Transverse colon (tissue), 4 donors: ENCODE data around the gene METTL24.

Experiments used
- CTCF ChIP-seq, 5 experiments: fragments of 200-600 bp in 3 of 5; fragments of 450-650 bp in 2 of 5; sonication (generic) in 3 of 5; IDR thresholded peaks; 1 replicate in 2 of 5; 2 replicates in 3 of 5; pipeline ENCODE4 v1.5.1; 2016 to 2017; ENCODE audit warnings: antibody characterized with exemption in 5 of 5, inconsistent platforms in 3 of 5, mild to moderate bottlenecking in 2 of 5, moderate library complexity in 1 of 5
- EP300 ChIP-seq: sonication (generic); formaldehyde crosslinking; IDR thresholded peaks from one replicate; pipeline ENCODE4 v1.6.1; 2017; ENCODE audit warnings: antibody characterized with exemption, low read depth
- POLR2A ChIP-seq: fragments of 450-650 bp; IDR thresholded peaks from one replicate; pipeline ENCODE4 v1.6.1; 2016; ENCODE audit warnings: antibody characterized with exemption, mild to moderate bottlenecking, moderate library complexity
- POLR2AphosphoS5 ChIP-seq, 3 donors: sonication (generic); formaldehyde crosslinking; IDR thresholded peaks; one replicate each; pipeline ENCODE4 v1.6.1; 2016; ENCODE audit warnings: antibody characterized with exemption in 3 of 3

DNA sequence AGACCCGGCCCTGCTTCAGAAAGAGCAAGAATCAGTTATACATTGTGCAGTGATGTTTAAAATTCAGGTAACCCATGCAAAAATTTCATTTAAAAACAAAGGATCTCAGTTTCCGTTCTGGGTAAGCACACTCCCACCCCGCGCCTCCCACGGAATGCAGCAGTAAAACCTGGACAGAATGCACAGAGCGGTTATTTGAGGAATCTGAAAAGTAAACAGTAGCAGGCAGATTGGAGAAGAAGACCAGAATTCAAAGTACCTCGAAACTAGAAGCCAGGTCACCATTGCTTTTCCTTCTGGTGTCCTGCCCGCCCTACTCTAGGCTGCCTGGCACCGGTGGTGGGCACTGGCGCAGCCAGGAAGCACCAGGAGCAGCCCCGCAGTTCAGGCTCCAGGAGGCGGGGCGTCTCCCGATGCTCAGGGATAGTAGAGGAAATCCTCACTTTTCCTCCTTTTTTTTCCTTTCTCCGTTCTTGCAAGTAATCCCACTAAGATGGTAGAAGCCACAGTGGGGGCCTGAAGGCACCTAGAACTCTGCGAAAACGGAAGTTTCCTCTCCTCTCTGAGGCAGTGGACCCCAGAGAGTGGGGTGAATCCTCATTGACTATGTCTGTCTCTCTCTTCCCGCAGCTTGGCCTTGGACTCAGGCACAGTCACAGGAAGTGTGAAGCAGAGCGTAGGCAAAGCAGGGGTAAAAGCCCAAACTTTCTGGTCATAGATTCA is 28.3 kb downstream of the METTL24 start:
- no peak for TF ChIP-seq EP300
- TF ChIP-seq CTCF (IDR thresholded peaks at IDR 0.05): no peak
- TF ChIP-seq POLR2AphosphoS5 (IDR thresholded peaks at IDR 0.05): peak in 1 of 3 donors; percentile 2
- no peak for TF ChIP-seq POLR2A
